Astrocyte (in vitro differentiated cells and primary cell): ENCODE results near the gene WNT3. TPM values are rescaled to one million over a fixed set of nuclear protein-coding genes. Genes with fewer than 3 reads are reported as not detected.

Experiments used
- DNase-seq: peaks from one replicate; pipeline ENCODE4 v3.0.0-alpha.2; 2010; ENCODE audit warnings: low read depth
- FAIRE-seq: peaks from 2 replicates; lab custom pipeline; 2011; peaks lifted over from hg19 to GRCh38; lab: Jason Lieb, UNC
- H2AFZ ChIP-seq: 2 replicates; pipeline ENCODE4 v1.6.0; 2012; ENCODE audit warnings: low read depth, low read length, inconsistent platforms
- H3K27ac ChIP-seq: 2 replicates; pipeline ENCODE4 v1.5.1; 2011; ENCODE audit warnings: low read depth, low read length, inconsistent platforms
- H3K27me3 ChIP-seq: 2 replicates; pipeline ENCODE4 v1.6.0; 2011; ENCODE audit warnings: low read length, inconsistent platforms; ENCODE audit not compliant: insufficient read depth
- H3K36me3 ChIP-seq: 2 replicates; pipeline ENCODE4 v1.5.1; 2011; ENCODE audit warnings: low read length, inconsistent platforms; ENCODE audit not compliant: insufficient read depth
- H3K4me1 ChIP-seq: 2 replicates; pipeline ENCODE4 v1.5.1; 2011; ENCODE audit warnings: low read length, inconsistent platforms; ENCODE audit not compliant: insufficient read depth
- H3K4me2 ChIP-seq: 2 replicates; pipeline ENCODE4 v1.6.0; 2012; ENCODE audit warnings: low read length, inconsistent platforms
- H3K4me3 ChIP-seq: 2 replicates; pipeline ENCODE4 v1.5.1; 2011; ENCODE audit warnings: low read depth, mild to moderate bottlenecking, low read length, inconsistent platforms; ENCODE audit not compliant: insufficient read depth
- H3K79me2 ChIP-seq: 2 replicates; pipeline ENCODE4 v1.6.0; 2012; ENCODE audit warnings: mild to moderate bottlenecking, low read length, inconsistent platforms; ENCODE audit not compliant: insufficient read depth
- H3K9ac ChIP-seq: 2 replicates; pipeline ENCODE4 v1.6.0; 2012; ENCODE audit warnings: mild to moderate bottlenecking, low read length, inconsistent platforms
- H3K9me3 ChIP-seq: 2 replicates; pipeline ENCODE4 v1.5.1; 2012; ENCODE audit warnings: low read depth, mild to moderate bottlenecking, low read length, inconsistent platforms; ENCODE audit not compliant: insufficient read depth
- H4K20me1 ChIP-seq: 2 replicates; pipeline ENCODE4 v1.6.0; 2012; ENCODE audit warnings: low read length, inconsistent platforms; ENCODE audit not compliant: insufficient read depth
- H3K27ac Mint-ChIP-seq: one replicate; pipeline ENCODE4 v1.8.0; 2021; ENCODE audit warnings: mild to moderate bottlenecking, mixed read lengths; ENCODE audit not compliant: unreplicated experiment
- H3K27me3 Mint-ChIP-seq: one replicate; pipeline ENCODE4 v1.8.0; 2021; ENCODE audit warnings: low read depth, mixed read lengths; ENCODE audit not compliant: unreplicated experiment
- H3K36me3 Mint-ChIP-seq: one replicate; pipeline ENCODE4 v1.8.0; 2021; ENCODE audit warnings: low read depth, mixed read lengths; ENCODE audit not compliant: unreplicated experiment
- H3K4me1 Mint-ChIP-seq: one replicate; pipeline ENCODE4 v1.8.0; 2021; ENCODE audit warnings: low read depth, mixed read lengths; ENCODE audit not compliant: unreplicated experiment
- H3K4me3 Mint-ChIP-seq: one replicate; pipeline ENCODE4 v1.8.0; 2021; ENCODE audit warnings: mild to moderate bottlenecking, moderate library complexity, mixed read lengths; ENCODE audit not compliant: unreplicated experiment
- H3K9me3 Mint-ChIP-seq: one replicate; pipeline ENCODE4 v1.8.0; 2021; ENCODE audit warnings: mild to moderate bottlenecking, mixed read lengths; ENCODE audit not compliant: unreplicated experiment
- CTCF ChIP-seq: IDR thresholded peaks from 2 replicates; pipeline ENCODE4 v1.5.1; 2011; ENCODE audit warnings: low read depth, mild to moderate bottlenecking, inconsistent platforms, low read length, moderate library complexity; ENCODE audit not compliant: insufficient read depth
- EZH2 ChIP-seq: IDR thresholded peaks from 2 replicates; pipeline ENCODE4 v1.6.1; 2012; ENCODE audit warnings: mild to moderate bottlenecking, low read length, inconsistent platforms; ENCODE audit not compliant: insufficient read depth
- total RNA-seq: library from RNA; stranded (reverse); gene quantifications from 2 replicates; pipeline ENCODE4 v1.2.1, GENCODE V29; 2021

WNT3 gene
- total RNA-seq, 1 donor from 2014 or later, result 2.4 TPM

- no peak for FAIRE-seq
Measured at GRCh38 chr17:46772475-46773220, 45.8 kb downstream of the WNT3 start.

GRCh38 chr17:46771561-46772474 lies 46.7 kb downstream of the WNT3 start:
- H3K27me3 ChIP-seq, result no peaks in the 10 kb centered on the region
- Mint-ChIP-seq H3K9me3 (peaks cover 3% of the 10 kb centered on the region), H3K4me1 (no peaks in the 10 kb centered on the region), H3K4me3 (peak overlapping the region; percentile 77), H3K27ac (peak overlapping the region; percentile 58), H3K36me3 (peaks cover 4% of the 10 kb centered on the region), H3K27me3 (peaks cover 8% of the 10 kb centered on the region)
- peaks cover 3% of the 10 kb centered on the region for H3K4me1 ChIP-seq
- peak overlapping the region; percentile 72 for H3K9ac ChIP-seq
- H3K36me3 ChIP-seq, result no peaks in the 10 kb centered on the region
- no peak for FAIRE-seq
- peak overlapping the region; percentile 62 for H2AFZ ChIP-seq
- H3K79me2 ChIP-seq, result no peaks in the 10 kb centered on the region
- no peaks in the 10 kb centered on the region for H4K20me1 ChIP-seq
- TF ChIP-seq EZH2, result no peak
- TF ChIP-seq CTCF, result no peak
- H3K4me2 ChIP-seq, result peak overlapping the region; percentile 84
- no peak overlapping the region for H3K27ac ChIP-seq
- no peaks in the 10 kb centered on the region for H3K9me3 ChIP-seq
- peak overlapping the region; percentile 48 for H3K4me3 ChIP-seq
- no peak for DNase-seq

More at GRCh38 chr17:46772475-46773220, 45.8 kb downstream of the WNT3 start:
- H3K4me1 ChIP-seq, result peaks cover 3% of the 10 kb centered on the region
- peak overlapping the region; percentile 62 for H2AFZ ChIP-seq
- H3K4me2 ChIP-seq, result peak overlapping the region; percentile 84
- DNase-seq, result no peak
- Mint-ChIP-seq H3K27ac (no peak overlapping the region), H3K4me3 (peak overlapping the region; percentile 77), H3K27me3 (peaks cover 15% of the 10 kb centered on the region), H3K9me3 (peaks cover 3% of the 10 kb centered on the region), H3K4me1 (no peaks in the 10 kb centered on the region), H3K36me3 (peaks cover under 1% of the 10 kb centered on the region)
- no peak overlapping the region for H3K27ac ChIP-seq
- H3K4me3 ChIP-seq, result peak overlapping the region; percentile 48
- TF ChIP-seq EZH2 (no peak), CTCF (no peak)
- peak overlapping the region; percentile 68 for H3K9ac ChIP-seq
- H3K9me3 ChIP-seq, result no peaks in the 10 kb centered on the region
- H4K20me1 ChIP-seq, result no peaks in the 10 kb centered on the region
- H3K27me3 ChIP-seq, result peaks cover 2% of the 10 kb centered on the region
- H3K79me2 ChIP-seq, result no peaks in the 10 kb centered on the region
- H3K36me3 ChIP-seq, result no peaks in the 10 kb centered on the region
